SK-N-SH (cell line): ENCODE data around the gene MFSD12. TPM values are rescaled to one million over a fixed set of nuclear protein-coding genes. Genes with fewer than 3 reads are reported as not detected.

Source experiments
- CTCF ChIA-PET: fragments of 300-600, 350-600 bp; formaldehyde crosslinking; extraction: SDS; loops from one replicate; lab custom pipeline; 2021; lab: Yijun Ruan, JAX
- POLR2A ChIA-PET: fragments of 350-600 bp; sonication (Branson Sonifier 250); formaldehyde crosslinking; extraction: SDS; loops from one replicate; lab custom pipeline; 2020; ENCODE audit warnings: antibody characterized with exemption, inconsistent platforms; lab: Yijun Ruan, JAX
- DNase-seq: peaks from one replicate; pipeline ENCODE4 v3.0.0; 2012
- H2AFZ ChIP-seq: fragments of 200-600 bp; sonication (generic); 2 replicates; pipeline ENCODE4 v1.8.1; 2016; ENCODE audit warnings: antibody characterized with exemption, mild to moderate bottlenecking, low read depth
- H3F3A ChIP-seq: fragments of 200-600 bp; sonication (generic); replicated peaks from 2 replicates; pipeline ENCODE3; 2016; ENCODE audit warnings: antibody characterized with exemption, mild to moderate bottlenecking; ENCODE audit not compliant: insufficient read depth
- H3K27ac ChIP-seq, 2 experiments: fragments of 200-500 bp in 1 of 2; fragments of 200-600 bp in 1 of 2; sonication (Bioruptor generic) in 1 of 2; sonication (generic), shearing (Covaris generic) in 1 of 2; 2 replicates each; pipeline versions ENCODE4 v1.5.1 to v1.6.1; 2014 to 2016; ENCODE audit warnings: low read depth in 2 of 2, inconsistent platforms in 1 of 2, low read length in 1 of 2, mild to moderate bottlenecking in 1 of 2, mixed read lengths in 1 of 2
- H3K27me3 ChIP-seq: fragments of 200-600 bp; sonication (generic), shearing (Covaris generic); 2 replicates; pipeline ENCODE4 v1.6.1; 2016; ENCODE audit warnings: mixed run types; ENCODE audit not compliant: insufficient read depth
- H3K36me3 ChIP-seq, 2 experiments: fragments of 200-500 bp in 1 of 2; fragments of 200-600 bp in 1 of 2; sonication (Bioruptor generic) in 1 of 2; sonication (generic) in 1 of 2; replicated peaks in 1 of 2; 2 replicates each; pipeline versions ENCODE3 to v1.5.1; 2014 to 2016; ENCODE audit warnings: low read length in 1 of 2, mild to moderate bottlenecking in 1 of 2; ENCODE audit not compliant: insufficient read depth in 2 of 2, control insufficient read depth in 1 of 2
- H3K4me1 ChIP-seq, 2 experiments: fragments of 200-500 bp in 1 of 2; fragments of 200-600 bp in 1 of 2; sonication (Bioruptor generic) in 1 of 2; sonication (generic), shearing (Covaris generic) in 1 of 2; 2 replicates each; pipeline versions ENCODE4 v1.5.1 to v1.6.1; 2014 to 2016; ENCODE audit warnings: low read depth in 1 of 2, low read length in 1 of 2, mixed run types in 1 of 2; ENCODE audit not compliant: insufficient read depth in 2 of 2, control insufficient read depth in 1 of 2
- H3K4me2 ChIP-seq: fragments of 200-600 bp; sonication (generic), shearing (Covaris generic); 2 replicates; pipeline ENCODE4 v1.6.1; 2017; ENCODE audit warnings: mixed run types
- H3K4me3 ChIP-seq, 2 experiments: fragments of 200-500 bp in 1 of 2; fragments of 200-600 bp in 1 of 2; sonication (Bioruptor generic) in 1 of 2; sonication (generic), shearing (Covaris generic) in 1 of 2; 2 replicates each; pipeline versions ENCODE4 v1.5.1 to v1.8.1; 2014 to 2016; ENCODE audit warnings: low read depth in 2 of 2, inconsistent platforms in 1 of 2, low read length in 1 of 2, mild to moderate bottlenecking in 1 of 2, mixed read lengths in 1 of 2, moderate library complexity in 1 of 2
- H3K79me2 ChIP-seq: fragments of 200-600 bp; sonication (generic); 2 replicates; pipeline ENCODE4 v1.8.1; 2017; ENCODE audit warnings: mild to moderate bottlenecking; ENCODE audit not compliant: insufficient read depth
- H3K9ac ChIP-seq: fragments of 200-600 bp; sonication (generic); 2 replicates; pipeline ENCODE4 v1.6.1; 2017; ENCODE audit warnings: mixed run types
- H3K9me2 ChIP-seq: fragments of 200-600 bp; sonication (generic); 2 replicates; pipeline ENCODE4 v1.6.1; 2017; ENCODE audit warnings: mixed run types
- H3K9me3 ChIP-seq: fragments of 200-600 bp; sonication (generic); 2 replicates; pipeline ENCODE4 v1.6.1; 2017; ENCODE audit warnings: mixed run types, mild to moderate bottlenecking, moderate library complexity
- H4K20me1 ChIP-seq: fragments of 200-600 bp; sonication (generic); 2 replicates; pipeline ENCODE4 v1.6.1; 2017; ENCODE audit warnings: mild to moderate bottlenecking, mixed run types; ENCODE audit not compliant: insufficient read depth
- CHD2 ChIP-seq: fragments of 150-350 bp; IDR thresholded peaks from 2 replicates; pipeline ENCODE4 v1.6.1; 2018; ENCODE audit warnings: low read length; ENCODE audit not compliant: partially characterized antibody
- FOXJ3 ChIP-seq: sonication (generic); formaldehyde crosslinking; IDR thresholded peaks from 2 replicates; pipeline ENCODE4 v1.5.1; 2020; ENCODE audit warnings: mild to moderate bottlenecking, missing genetic modification reagents
- POLR2AphosphoS5 ChIP-seq: IDR thresholded peaks from 2 replicates; pipeline ENCODE4 v1.6.1; 2012; ENCODE audit warnings: low read depth, low read length
- SIN3A ChIP-seq: IDR thresholded peaks from 2 replicates; pipeline ENCODE4 v1.6.1; 2012; ENCODE audit warnings: low read depth, mild to moderate bottlenecking, low read length, moderate library complexity, borderline replicate concordance
- SMC3 ChIP-seq: IDR thresholded peaks from 2 replicates; pipeline ENCODE4 v1.6.1; 2012; ENCODE audit warnings: low read depth, low read length, improper control_type of control experiment
- YY1 ChIP-seq: IDR thresholded peaks from 2 replicates; pipeline ENCODE4 v1.4.0; 2012; ENCODE audit warnings: low read depth, mild to moderate bottlenecking
- WGBS: methylation state at CpG from one replicate; pipeline ENCODE4 v1.1.6; 2017; ENCODE audit warnings: low lambda C conversion rate; 5-methylcytosine and 5-hydroxymethylcytosine counted together
- polyA plus RNA-seq, 3 experiments: library from polyadenylated mRNA; depleted of rRNA; stranded (reverse); fragments of >200 nt; gene quantifications; 2 replicates each; pipeline ENCODE4 v1.2.3, GENCODE V29; 2012
- TF ChIP-seq, protein P1 (sequence below): IDR thresholded peaks from 2 replicates; pipeline ENCODE4 v1.4.0; 2012; ENCODE audit warnings: low read depth, borderline replicate concordance

MFSD12 gene
- polyA plus RNA-seq, 1 of the 3 experiments (the other 2 are of a cell fraction) = 53.3 TPM

DNA sequence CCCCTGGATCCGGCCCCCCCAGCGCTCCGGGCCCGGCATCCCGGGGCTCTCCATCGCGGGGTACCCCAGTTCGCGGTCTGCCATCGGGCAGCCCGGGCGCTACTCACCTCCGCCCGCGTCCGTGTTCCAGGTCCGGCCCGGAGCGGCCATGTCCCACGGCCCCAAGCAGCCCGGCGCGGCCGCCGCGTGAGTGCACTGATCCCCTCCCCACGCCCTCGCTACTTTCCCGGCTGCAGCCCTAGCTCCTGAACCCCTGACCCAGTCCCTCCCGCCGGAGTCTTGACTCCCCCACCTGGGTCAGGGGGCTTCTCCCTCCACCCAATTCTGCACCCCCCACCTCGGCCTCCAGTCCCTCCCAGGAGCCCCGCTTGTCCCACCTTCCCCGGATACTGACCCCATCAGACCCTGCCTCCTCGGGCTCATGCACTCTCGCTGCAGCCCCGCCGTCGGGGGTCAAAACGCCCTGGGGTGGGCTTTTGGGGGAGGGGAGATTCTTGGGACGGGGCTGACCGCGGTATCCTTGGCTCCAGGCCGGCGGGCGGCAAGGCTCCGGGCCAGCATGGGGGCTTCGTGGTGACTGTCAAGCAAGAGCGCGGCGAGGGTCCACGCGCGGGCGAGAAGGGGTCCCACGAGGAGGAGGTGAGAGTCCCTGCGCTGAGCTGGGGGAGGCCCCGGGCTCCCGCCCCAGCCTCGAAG is 15.9 kb upstream of the MFSD12 start:
- Histone ChIP-seq H3K4me3 (peak overlapping the region; percentile 91 to 92), H4K20me1 (peaks cover 4% of the 10 kb centered on the region; the same call in 1 of the 2 replicates), H3K27ac (peak overlapping the region; percentile 48 to 67; a peak in 3 of 4 replicates), H3K4me2 (peak overlapping the region; percentile 100), H3K79me2 (peaks cover 9% of the 10 kb centered on the region), H3K9me3 (no peaks in the 10 kb centered on the region), H3F3A (peaks cover 13% of the 10 kb centered on the region), H3K9me2 (no peaks in the 10 kb centered on the region), H3K36me3 (peaks cover 6 to 10% of the 10 kb centered on the region in 2 experiments), H3K4me1 (peaks cover 0 to 5% of the 10 kb centered on the region in 2 experiments; a peak in 1 of 4 replicates), H3K27me3 (no peaks in the 10 kb centered on the region), H2AFZ (no peak overlapping the region), H3K9ac (peak overlapping the region; percentile 92)
- CTCF ChIA-PET = interaction anchor here (2.0 to 5.8 kb wide), 2 partner anchors 12 to 28 kb away, joined by 7 to 38 read pairs; partner anchors contain the start of gene GIPC3
- TF ChIP-seq YY1 (peak; percentile 59; the same call in 1 of the 2 replicates), SIN3A (no peak)
- POLR2A ChIA-PET = interaction anchor here (0.6 to 1.0 kb wide), 2 partner anchors 16 to 625 kb away, joined by 3 to 4 read pairs; partner anchors contain the start of gene MFSD12
- DNase-seq = no peak
- 0% methylated on average over 16 of the region's 60 CpGs for WGBS

DNA sequence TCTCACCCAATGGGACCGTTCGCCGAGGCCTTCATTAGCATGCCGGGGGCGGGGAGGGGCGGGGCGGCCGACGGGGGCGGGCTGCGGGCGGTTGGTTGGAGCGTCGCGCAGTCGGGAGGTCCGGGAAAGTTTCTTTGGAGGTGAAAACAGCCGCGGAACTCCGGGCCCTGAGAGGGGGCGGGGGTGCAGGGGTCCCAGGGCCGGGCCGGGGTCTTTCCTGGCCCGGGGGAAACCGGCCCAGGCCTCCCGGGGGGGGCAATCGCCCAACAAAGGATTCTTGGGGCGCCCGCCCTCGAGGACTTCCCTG is 15.4 kb upstream of the MFSD12 start, which contains the start of gene HMG20B:
Gene HMG20B (plus strand): TSS at position 90 of the 307 bp plus-strand sequence. CDS start 366 bp downstream, outside the sequence.
- Histone ChIP-seq H3F3A (peaks cover 13% of the 10 kb centered on the region), H3K4me3 (peak within 1 kb of the TSS; percentile 91 to 92), H4K20me1 (peaks cover 4% of the 10 kb centered on the region; the same call in 1 of the 2 replicates), H3K36me3 (peaks cover 6 to 10% of the 10 kb centered on the region in 2 experiments), H3K9ac (peak within 1 kb of the TSS; percentile 92), H3K4me1 (peaks cover 0 to 5% of the 10 kb centered on the region in 2 experiments; a peak in 1 of 4 replicates), H3K27ac (peak within 1 kb of the TSS; percentile 67 to 72; a peak in 3 of 4 replicates), H3K9me3 (no peaks in the 10 kb centered on the region), H3K79me2 (peaks cover 9% of the 10 kb centered on the region), H3K9me2 (no peaks in the 10 kb centered on the region), H2AFZ (peak within 1 kb of the TSS; percentile 99), H3K4me2 (peak within 1 kb of the TSS; percentile 100), H3K27me3 (no peaks in the 10 kb centered on the region)
- ChIA-PET POLR2A (no interaction called here), CTCF (interaction anchor here (5.8 kb wide), 1 partner anchor 13 kb away, joined by 38 read pairs; the partner anchor contains the start of gene GIPC3)
- TF ChIP-seq, protein P1, sequence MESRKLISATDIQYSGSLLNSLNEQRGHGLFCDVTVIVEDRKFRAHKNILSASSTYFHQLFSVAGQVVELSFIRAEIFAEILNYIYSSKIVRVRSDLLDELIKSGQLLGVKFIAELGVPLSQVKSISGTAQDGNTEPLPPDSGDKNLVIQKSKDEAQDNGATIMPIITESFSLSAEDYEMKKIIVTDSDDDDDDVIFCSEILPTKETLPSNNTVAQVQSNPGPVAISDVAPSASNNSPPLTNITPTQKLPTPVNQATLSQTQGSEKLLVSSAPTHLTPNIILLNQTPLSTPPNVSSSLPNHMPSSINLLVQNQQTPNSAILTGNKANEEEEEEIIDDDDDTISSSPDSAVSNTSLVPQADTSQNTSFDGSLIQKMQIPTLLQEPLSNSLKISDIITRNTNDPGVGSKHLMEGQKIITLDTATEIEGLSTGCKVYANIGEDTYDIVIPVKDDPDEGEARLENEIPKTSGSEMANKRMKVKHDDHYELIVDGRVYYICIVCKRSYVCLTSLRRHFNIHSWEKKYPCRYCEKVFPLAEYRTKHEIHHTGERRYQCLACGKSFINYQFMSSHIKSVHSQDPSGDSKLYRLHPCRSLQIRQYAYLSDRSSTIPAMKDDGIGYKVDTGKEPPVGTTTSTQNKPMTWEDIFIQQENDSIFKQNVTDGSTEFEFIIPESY = no peak
- TF ChIP-seq FOXJ3 (CRISPR knock-in tag) (no peak), SMC3 (no peak), POLR2AphosphoS5 (0 out of 2 replicates have a peak, but pooled peaks have one; percentile 32), CHD2 (no peak)
- no peak for DNase-seq
- 7% methylated on average over 9 of the region's 30 CpGs for WGBS
